Neural cell (in vitro differentiated cells): ENCODE results near the gene PLAAT2. TPM values are rescaled to one million over a fixed set of nuclear protein-coding genes. Genes with fewer than 3 reads are reported as not detected.

ENCODE experiments used
- H2AFZ ChIP-seq: fragments of 200-600, 300-800 bp; sonication (generic), shearing (Covaris generic); 2 replicates; pipeline ENCODE4 v1.6.0; 2014; ENCODE audit warnings: low read depth, mild to moderate bottlenecking, antibody characterized with exemption, low read length, moderate library complexity
- H3F3A ChIP-seq: fragments of 200-600 bp; shearing (Covaris generic); 2 replicates; pipeline ENCODE4 v1.6.1; 2016; ENCODE audit warnings: mild to moderate bottlenecking, moderate library complexity, mixed read lengths, antibody characterized with exemption, low read length; ENCODE audit not compliant: insufficient read depth, poor library complexity, severe bottlenecking
- H3K27ac ChIP-seq: fragments of 200-600, 300-800 bp; sonication (generic), shearing (Covaris generic); 2 replicates; pipeline ENCODE4 v1.5.1; 2014; ENCODE audit warnings: mild to moderate bottlenecking, low read length, moderate library complexity
- H3K27me3 ChIP-seq: fragments of 300-800, 200-600 bp; sonication (generic), shearing (Covaris generic); 2 replicates; pipeline ENCODE4 v1.6.0; 2014; ENCODE audit warnings: mild to moderate bottlenecking, low read depth, low read length, moderate library complexity; ENCODE audit not compliant: insufficient read depth
- H3K36me3 ChIP-seq: fragments of 300-800, 200-600 bp; sonication (generic), shearing (Covaris generic); 2 replicates; pipeline ENCODE4 v1.5.1; 2014; ENCODE audit warnings: mild to moderate bottlenecking, antibody characterized with exemption, low read length, moderate library complexity; ENCODE audit not compliant: insufficient read depth
- H3K4me2 ChIP-seq: fragments of 300-800, 200-600 bp; sonication (generic), shearing (Covaris generic); 2 replicates; pipeline ENCODE4 v1.6.0; 2014; ENCODE audit warnings: mild to moderate bottlenecking, low read length
- H3K4me3 ChIP-seq: fragments of 300-800, 200-600 bp; sonication (generic), shearing (Covaris generic); 2 replicates; pipeline ENCODE4 v1.5.1; 2014; ENCODE audit warnings: mild to moderate bottlenecking, low read length, moderate library complexity
- H3K79me2 ChIP-seq: fragments of 200-600 bp; shearing (Covaris generic); replicated peaks from 2 replicates; pipeline ENCODE4 v1.6.0; 2014; ENCODE audit warnings: mild to moderate bottlenecking, low read length, moderate library complexity; ENCODE audit not compliant: insufficient read depth
- H3K9ac ChIP-seq: fragments of 300-800, 200-600 bp; sonication (generic), shearing (Covaris generic); 2 replicates; pipeline ENCODE4 v1.6.1; 2016; ENCODE audit warnings: mild to moderate bottlenecking, low read length, mixed read lengths
- H3K9me2 ChIP-seq: fragments of 200-600 bp; shearing (Covaris generic); 2 replicates; pipeline ENCODE4 v1.6.1; 2016; ENCODE audit warnings: mild to moderate bottlenecking, low read length, mixed read lengths; ENCODE audit not compliant: insufficient read depth
- H3K9me3 ChIP-seq: fragments of 200-600, 300-800 bp; sonication (generic), shearing (Covaris generic); 2 replicates; pipeline ENCODE4 v1.6.1; 2016; ENCODE audit warnings: mild to moderate bottlenecking, mixed run types, low read length, moderate library complexity, mixed read lengths
- H4K20me1 ChIP-seq: fragments of 200-600 bp; shearing (Covaris generic); 2 replicates; pipeline ENCODE4 v1.6.1; 2016; ENCODE audit warnings: mild to moderate bottlenecking, mixed run types; ENCODE audit not compliant: insufficient read depth
- EP300 ChIP-seq: fragments of 450-650 bp; conservative IDR thresholded peaks from 2 replicates; pipeline ENCODE4 v1.6.1; 2014; ENCODE audit warnings: antibody characterized with exemption, mild to moderate bottlenecking, moderate library complexity; ENCODE audit not compliant: poor library complexity, severe bottlenecking
- EZH2 ChIP-seq: fragments of 200-600, 300-800 bp; shearing (Covaris generic), sonication (generic); IDR thresholded peaks from 2 replicates; pipeline ENCODE4 v1.6.1; 2014; ENCODE audit warnings: antibody characterized with exemption, low read length, borderline replicate concordance, mild to moderate bottlenecking; ENCODE audit not compliant: insufficient read depth, poor library complexity, severe bottlenecking
- MXI1 ChIP-seq: fragments of 450-650 bp; conservative IDR thresholded peaks from 2 replicates; pipeline ENCODE4 v1.6.1; 2014; ENCODE audit warnings: antibody characterized with exemption, mild to moderate bottlenecking; ENCODE audit not compliant: poor library complexity, severe bottlenecking
- POLR2AphosphoS5 ChIP-seq: IDR thresholded peaks from 2 replicates; pipeline ENCODE4 v1.6.1; 2012
- RAD21 ChIP-seq: fragments of 450-650 bp; conservative IDR thresholded peaks from 2 replicates; pipeline ENCODE4 v1.6.1; 2014; ENCODE audit warnings: antibody characterized with exemption, mild to moderate bottlenecking, moderate library complexity
- SMC3 ChIP-seq: fragments of 450-650 bp; conservative IDR thresholded peaks from 2 replicates; pipeline ENCODE4 v1.6.1; 2014; ENCODE audit warnings: antibody characterized with exemption, mild to moderate bottlenecking, moderate library complexity; ENCODE audit not compliant: poor library complexity
- TAF1 ChIP-seq: IDR thresholded peaks from 2 replicates; pipeline ENCODE4 v1.6.1; 2012; ENCODE audit warnings: low read depth
- polyA plus RNA-seq: library from polyadenylated mRNA; depleted of rRNA; stranded (reverse); fragments of >200 nt; gene quantifications from 2 replicates; pipeline ENCODE4 v1.2.3, GENCODE V29; 2014
- TF ChIP-seq, protein P1 (sequence below): IDR thresholded peaks from 2 replicates; pipeline ENCODE4 v1.6.1; 2012; ENCODE audit warnings: borderline replicate concordance
- TF ChIP-seq, protein P2 (sequence below): fragments of 450-650 bp; IDR thresholded peaks from 2 replicates; pipeline ENCODE4 v1.5.1; 2014; ENCODE audit warnings: antibody characterized with exemption, mild to moderate bottlenecking, moderate library complexity; ENCODE audit not compliant: poor library complexity, severe bottlenecking

The PLAAT2 gene
- polyA plus RNA-seq, 1 donor from 2014 or later = not detected

DNA sequence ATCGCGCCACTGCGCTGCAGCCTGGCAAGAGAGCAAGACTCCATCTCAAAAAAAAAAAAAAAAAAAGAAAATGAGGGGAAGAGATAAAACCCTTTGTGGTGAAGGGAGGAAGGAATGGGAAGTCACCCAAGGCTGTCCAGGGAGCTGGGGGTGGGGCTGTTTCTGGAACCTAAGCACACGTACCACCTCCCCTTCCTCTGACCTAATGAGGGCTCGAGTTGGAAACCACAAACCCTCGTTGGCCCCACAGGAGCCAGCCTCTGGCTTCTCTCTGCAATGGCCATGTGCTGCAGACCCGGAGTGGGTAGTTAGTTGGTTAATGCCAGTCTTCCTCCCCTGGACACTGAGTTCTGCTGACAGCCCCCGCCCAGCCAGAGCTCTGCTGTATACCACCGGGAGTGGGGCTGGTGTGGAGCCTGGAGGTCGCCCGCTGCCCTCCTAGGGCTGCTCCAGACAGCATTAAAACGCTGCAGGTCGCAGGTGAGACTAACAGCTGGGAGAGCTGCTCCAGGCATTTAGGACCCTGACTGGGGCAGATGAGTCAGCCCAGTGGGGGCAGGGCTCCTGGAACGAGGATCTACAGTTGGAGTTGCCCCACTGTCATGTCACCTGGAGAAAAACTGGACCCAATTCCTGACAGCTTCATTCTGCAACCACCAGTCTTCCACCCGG lies 57.2 kb downstream of the PLAAT2 start, which contains the start of gene LGALS12:
TSS of gene LGALS12 (plus strand) at position 228 of the 672 bp plus-strand sequence. CDS start at position 603, 375 bp downstream.
- Histone ChIP-seq H4K20me1 (no peaks in the 10 kb centered on the region), H3K4me3 (no peak within 1 kb of the TSS), H3K36me3 (no peaks in the 10 kb centered on the region), H3K79me2 (no peaks in the 10 kb centered on the region), H2AFZ (no peak within 1 kb of the TSS), H3K9me2 (no peaks in the 10 kb centered on the region), H3F3A (no peaks in the 10 kb centered on the region), H3K4me2 (no peak within 1 kb of the TSS), H3K27me3 (no peaks in the 10 kb centered on the region), H3K9ac (no peak within 1 kb of the TSS), H3K9me3 (no peaks in the 10 kb centered on the region), H3K27ac (no peak within 1 kb of the TSS)
- TF ChIP-seq SMC3 = no peak
- TF ChIP-seq MXI1 = no peak
- TF ChIP-seq POLR2AphosphoS5 = no peak
- TF ChIP-seq, protein P1, sequence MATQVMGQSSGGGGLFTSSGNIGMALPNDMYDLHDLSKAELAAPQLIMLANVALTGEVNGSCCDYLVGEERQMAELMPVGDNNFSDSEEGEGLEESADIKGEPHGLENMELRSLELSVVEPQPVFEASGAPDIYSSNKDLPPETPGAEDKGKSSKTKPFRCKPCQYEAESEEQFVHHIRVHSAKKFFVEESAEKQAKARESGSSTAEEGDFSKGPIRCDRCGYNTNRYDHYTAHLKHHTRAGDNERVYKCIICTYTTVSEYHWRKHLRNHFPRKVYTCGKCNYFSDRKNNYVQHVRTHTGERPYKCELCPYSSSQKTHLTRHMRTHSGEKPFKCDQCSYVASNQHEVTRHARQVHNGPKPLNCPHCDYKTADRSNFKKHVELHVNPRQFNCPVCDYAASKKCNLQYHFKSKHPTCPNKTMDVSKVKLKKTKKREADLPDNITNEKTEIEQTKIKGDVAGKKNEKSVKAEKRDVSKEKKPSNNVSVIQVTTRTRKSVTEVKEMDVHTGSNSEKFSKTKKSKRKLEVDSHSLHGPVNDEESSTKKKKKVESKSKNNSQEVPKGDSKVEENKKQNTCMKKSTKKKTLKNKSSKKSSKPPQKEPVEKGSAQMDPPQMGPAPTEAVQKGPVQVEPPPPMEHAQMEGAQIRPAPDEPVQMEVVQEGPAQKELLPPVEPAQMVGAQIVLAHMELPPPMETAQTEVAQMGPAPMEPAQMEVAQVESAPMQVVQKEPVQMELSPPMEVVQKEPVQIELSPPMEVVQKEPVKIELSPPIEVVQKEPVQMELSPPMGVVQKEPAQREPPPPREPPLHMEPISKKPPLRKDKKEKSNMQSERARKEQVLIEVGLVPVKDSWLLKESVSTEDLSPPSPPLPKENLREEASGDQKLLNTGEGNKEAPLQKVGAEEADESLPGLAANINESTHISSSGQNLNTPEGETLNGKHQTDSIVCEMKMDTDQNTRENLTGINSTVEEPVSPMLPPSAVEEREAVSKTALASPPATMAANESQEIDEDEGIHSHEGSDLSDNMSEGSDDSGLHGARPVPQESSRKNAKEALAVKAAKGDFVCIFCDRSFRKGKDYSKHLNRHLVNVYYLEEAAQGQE = no peak
- TF ChIP-seq, protein P2, sequence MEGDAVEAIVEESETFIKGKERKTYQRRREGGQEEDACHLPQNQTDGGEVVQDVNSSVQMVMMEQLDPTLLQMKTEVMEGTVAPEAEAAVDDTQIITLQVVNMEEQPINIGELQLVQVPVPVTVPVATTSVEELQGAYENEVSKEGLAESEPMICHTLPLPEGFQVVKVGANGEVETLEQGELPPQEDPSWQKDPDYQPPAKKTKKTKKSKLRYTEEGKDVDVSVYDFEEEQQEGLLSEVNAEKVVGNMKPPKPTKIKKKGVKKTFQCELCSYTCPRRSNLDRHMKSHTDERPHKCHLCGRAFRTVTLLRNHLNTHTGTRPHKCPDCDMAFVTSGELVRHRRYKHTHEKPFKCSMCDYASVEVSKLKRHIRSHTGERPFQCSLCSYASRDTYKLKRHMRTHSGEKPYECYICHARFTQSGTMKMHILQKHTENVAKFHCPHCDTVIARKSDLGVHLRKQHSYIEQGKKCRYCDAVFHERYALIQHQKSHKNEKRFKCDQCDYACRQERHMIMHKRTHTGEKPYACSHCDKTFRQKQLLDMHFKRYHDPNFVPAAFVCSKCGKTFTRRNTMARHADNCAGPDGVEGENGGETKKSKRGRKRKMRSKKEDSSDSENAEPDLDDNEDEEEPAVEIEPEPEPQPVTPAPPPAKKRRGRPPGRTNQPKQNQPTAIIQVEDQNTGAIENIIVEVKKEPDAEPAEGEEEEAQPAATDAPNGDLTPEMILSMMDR = no peak
- TF ChIP-seq EZH2 = no peak
- TF ChIP-seq EP300 = no peak
- TF ChIP-seq RAD21 = no peak
- TF ChIP-seq TAF1 = no peak

DNA sequence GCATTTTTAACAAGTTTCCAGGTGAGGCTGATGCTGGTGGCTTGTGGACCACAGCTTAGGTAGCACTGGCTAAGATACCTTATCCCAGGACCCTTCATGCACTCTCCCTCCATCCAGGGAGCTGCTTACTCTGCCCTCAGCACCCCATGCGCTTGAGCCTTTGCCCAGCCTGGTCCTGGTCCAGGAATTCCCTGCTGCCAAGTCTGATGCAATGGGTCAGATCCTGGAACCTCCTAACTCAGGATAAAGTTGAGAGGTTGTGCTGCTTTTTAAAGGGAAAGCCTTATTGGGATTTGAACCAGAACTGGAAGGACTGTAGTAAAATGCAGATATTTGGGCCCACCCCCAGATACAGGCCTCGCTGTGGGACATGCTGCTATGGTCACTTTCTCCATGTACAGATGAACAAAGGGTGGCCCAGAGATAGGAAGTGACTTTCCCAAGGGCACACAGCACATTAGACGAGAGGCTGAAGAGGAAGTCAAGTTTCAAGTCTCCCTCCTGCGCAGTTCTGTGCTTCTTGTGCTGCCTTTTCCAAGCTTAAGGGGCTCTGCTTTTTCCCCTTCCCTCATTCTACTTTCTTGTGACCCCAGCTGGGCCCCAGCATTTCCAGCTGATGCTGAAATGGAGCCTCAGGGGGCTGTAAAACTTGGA lies 58.1 kb downstream of the PLAAT2 start:
- no peak overlapping the region for H3K4me3 ChIP-seq
- H3K36me3 ChIP-seq = no peaks in the 10 kb centered on the region
- no peaks in the 10 kb centered on the region for H3K27me3 ChIP-seq
- H3K27ac ChIP-seq = no peak overlapping the region
- no peaks in the 10 kb centered on the region for H3K9me2 ChIP-seq
- H3K79me2 ChIP-seq = no peaks in the 10 kb centered on the region
- no peaks in the 10 kb centered on the region for H4K20me1 ChIP-seq
- TF ChIP-seq TAF1 = no peak
- no peak for TF ChIP-seq EZH2
- no peak for TF ChIP-seq EP300
- TF ChIP-seq, protein P1 = no peak
- TF ChIP-seq MXI1 = no peak
- TF ChIP-seq, protein P2 = no peak
- no peak for TF ChIP-seq SMC3
- TF ChIP-seq RAD21 = no peak
- no peak for TF ChIP-seq POLR2AphosphoS5
- H2AFZ ChIP-seq = no peak overlapping the region
- no peaks in the 10 kb centered on the region for H3K9me3 ChIP-seq
- H3K4me2 ChIP-seq = no peak overlapping the region
- no peak overlapping the region for H3K9ac ChIP-seq
- H3F3A ChIP-seq = no peaks in the 10 kb centered on the region
